VCaP (cell line): Measurements from ENCODE around the gene HAND1.

Experiments
- H3K27ac ChIP-seq: fragments of 450-650 bp; 2 replicates; pipeline ENCODE4 v1.5.1; 2017
- TF ChIP-seq, protein P1 (sequence below): fragments of 450-650 bp; conservative IDR thresholded peaks from 2 replicates; pipeline ENCODE4 v1.5.1; 2017; ENCODE audit warnings: mild to moderate bottlenecking, moderate library complexity

The HAND1 gene

DNA sequence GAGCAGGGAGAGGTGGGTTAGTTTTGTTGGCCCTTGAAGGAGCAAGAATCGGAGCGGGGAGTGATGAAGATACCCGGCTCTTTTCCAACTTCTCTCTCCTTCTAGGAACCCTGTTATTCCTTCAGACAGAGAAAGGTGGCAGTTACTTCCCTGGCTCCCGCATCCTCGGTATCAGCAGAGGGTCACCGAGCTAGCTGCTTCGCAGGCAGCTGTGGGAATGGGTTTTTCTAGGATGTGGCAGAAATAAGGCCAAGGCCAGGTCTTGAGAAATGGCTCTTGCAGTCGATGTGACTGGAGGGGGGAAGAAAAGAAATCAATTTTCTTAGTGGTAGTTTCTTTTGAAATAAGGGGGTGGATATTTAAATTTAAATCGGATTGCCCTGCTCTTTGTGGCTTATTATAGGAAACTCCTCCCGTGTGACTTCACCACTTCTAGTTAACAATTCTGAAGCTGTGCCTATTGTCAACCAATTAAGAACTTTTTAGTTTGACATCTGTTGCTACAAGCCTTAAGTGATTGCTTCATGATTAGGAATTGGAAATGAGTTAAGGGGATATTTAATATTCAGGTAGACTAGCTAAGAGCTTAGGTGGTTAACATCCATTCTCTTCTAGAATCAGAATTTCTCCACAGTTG, 30.8 kb downstream of the HAND1 start:
- TF ChIP-seq, protein P1, sequence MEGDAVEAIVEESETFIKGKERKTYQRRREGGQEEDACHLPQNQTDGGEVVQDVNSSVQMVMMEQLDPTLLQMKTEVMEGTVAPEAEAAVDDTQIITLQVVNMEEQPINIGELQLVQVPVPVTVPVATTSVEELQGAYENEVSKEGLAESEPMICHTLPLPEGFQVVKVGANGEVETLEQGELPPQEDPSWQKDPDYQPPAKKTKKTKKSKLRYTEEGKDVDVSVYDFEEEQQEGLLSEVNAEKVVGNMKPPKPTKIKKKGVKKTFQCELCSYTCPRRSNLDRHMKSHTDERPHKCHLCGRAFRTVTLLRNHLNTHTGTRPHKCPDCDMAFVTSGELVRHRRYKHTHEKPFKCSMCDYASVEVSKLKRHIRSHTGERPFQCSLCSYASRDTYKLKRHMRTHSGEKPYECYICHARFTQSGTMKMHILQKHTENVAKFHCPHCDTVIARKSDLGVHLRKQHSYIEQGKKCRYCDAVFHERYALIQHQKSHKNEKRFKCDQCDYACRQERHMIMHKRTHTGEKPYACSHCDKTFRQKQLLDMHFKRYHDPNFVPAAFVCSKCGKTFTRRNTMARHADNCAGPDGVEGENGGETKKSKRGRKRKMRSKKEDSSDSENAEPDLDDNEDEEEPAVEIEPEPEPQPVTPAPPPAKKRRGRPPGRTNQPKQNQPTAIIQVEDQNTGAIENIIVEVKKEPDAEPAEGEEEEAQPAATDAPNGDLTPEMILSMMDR, result no peak
- H3K27ac ChIP-seq, result peak overlapping the region; percentile 75

DNA sequence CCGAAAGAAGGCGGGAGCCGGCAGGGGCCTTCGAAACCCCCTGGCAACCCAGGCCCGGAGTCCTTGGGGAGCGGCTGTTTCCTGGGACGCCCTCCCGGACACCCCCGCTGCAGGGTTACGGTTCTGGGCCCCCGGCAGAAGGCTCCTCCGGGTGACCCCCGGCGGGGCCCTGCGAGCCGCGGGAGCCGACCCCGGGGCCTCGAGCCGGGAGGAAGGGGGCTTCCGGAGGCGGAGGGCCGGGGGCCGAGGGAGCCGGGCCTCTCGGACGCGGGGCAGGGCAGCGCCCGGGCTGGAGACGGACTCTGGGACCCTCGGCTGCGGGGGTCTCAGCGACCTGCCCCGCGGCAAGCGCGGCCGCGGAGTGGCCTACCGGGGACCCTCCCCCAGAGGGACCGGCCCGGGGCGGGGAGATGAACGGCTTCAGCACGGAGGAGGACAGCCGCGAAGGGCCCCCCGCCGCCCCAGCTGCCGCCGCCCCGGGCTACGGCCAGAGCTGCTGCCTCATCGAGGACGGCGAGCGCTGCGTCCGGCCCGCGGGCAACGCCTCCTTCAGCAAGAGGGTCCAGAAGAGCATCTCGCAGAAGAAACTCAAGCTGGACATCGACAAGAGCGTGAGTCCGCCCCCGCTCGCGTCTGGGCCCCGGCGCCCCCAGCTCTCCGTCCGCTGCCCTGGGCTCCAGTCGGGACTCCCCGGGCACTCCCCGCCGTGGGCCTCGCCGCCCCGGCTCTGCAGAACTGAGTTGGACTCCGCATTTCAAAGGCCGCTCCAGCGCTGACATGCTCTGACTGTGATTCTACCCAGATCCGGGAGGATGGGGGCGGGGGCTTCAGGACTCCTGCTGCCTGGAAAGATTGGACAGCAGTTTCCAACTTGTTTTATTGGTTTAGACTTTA, 31.6 kb downstream of the HAND1 start:
- TF ChIP-seq, protein P1, result no peak
- H3K27ac ChIP-seq, result peak overlapping the region; percentile 75

DNA sequence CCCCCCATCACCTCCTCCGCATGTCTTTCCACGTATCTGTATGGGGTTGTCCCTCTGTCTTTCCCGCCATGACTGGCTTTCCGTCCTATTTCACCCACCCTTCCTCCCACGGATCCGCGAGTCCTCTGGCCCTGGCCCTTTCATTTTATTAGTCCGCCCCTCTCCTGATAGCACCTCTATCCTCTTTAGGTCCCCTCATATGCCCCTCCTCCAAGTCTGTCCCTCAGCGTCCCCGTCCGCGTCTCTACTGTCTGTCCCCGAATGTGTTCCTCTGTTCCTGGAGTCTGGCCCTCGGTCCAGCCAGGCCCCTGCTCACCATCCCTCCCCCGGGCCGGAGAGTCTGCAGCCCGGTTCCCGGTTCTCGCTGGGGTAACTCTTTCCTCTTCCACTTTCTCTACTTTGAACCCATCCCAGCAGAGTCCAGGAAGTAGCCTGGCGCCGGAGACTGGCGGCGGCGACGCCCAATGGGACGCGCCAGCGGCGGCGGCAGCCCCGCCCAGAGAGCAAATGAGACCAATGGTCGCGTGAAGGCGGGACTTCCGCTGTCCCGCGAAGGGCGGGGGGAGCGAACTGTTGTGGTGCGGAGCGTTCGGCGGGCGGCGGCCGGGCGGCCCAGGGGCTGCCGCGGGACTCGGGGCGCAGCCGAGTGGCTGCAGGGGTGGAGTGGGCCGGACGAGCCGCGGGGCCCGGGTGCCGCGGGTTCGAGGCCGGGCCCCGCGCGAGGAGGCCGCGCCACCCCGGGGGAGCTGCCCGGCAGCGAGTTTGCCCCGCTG, 32.4 kb downstream of the HAND1 start, which contains the start of gene SAP30L:
Gene SAP30L, plus strand, starts transcription at position 576 of the 773 bp plus-strand sequence. CDS start 608 bp downstream, outside the sequence.
- TF ChIP-seq, protein P1, result no peak
- peak within 1 kb of the TSS; percentile 75 for H3K27ac ChIP-seq

- TF ChIP-seq, protein P1, result no peak
These were observed 33.2 kb downstream of the HAND1 start for GRCh38 chr5:154444556-154445421.

DNA sequence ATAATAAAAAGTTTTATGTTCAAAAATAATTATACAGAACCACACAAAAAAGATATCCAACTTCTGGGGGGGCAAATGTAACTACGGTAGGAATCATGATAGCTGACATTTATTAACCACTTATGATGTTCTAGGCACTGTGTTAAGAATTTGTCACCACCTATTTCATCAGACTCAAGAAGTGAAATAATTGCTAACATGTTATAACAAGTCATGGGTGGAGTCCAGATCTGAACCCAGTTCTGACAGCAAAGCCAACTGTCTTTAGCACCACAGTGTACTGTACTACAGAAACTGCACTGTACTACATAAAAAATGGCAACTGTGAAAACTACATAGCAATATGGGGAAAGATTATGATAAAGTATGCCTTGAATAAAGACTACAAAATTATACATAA, 35.2 kb downstream of the HAND1 start:
- TF ChIP-seq, protein P1, result no peak
- H3K27ac ChIP-seq, result no peak overlapping the region

More at GRCh38 chr5:154444556-154445421, 33.2 kb downstream of the HAND1 start:
- peak overlapping the region; percentile 75 for H3K27ac ChIP-seq

GRCh38 chr5:154440540-154440939, 37.5 kb downstream of the HAND1 start:
- TF ChIP-seq, protein P1, result no peak
- H3K27ac ChIP-seq, result no peak overlapping the region
